ENCODE data around the gene IGDCC3.

DNA sequence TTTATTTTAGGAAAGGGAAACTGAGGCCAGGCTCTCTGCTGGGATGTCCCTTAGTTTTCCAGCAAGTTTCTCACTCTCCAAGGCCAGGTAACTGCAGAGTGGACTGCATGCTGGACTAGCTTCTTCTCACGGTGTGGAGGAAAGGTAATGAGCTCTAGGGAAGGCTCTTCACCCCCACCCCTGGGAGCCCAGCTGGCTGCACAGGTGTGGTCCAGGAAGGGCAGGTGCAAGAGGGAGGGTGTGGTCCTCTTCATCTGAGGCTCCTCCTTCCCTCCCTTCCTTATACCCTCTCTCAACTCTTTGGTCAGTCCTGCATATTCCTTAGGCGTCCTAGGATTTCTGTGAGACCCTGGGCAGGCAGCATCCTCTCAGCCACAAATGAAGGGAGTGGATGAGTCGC lies 39.4 kb downstream of the IGDCC3 start:
- TF ChIP-seq, protein P1, sequence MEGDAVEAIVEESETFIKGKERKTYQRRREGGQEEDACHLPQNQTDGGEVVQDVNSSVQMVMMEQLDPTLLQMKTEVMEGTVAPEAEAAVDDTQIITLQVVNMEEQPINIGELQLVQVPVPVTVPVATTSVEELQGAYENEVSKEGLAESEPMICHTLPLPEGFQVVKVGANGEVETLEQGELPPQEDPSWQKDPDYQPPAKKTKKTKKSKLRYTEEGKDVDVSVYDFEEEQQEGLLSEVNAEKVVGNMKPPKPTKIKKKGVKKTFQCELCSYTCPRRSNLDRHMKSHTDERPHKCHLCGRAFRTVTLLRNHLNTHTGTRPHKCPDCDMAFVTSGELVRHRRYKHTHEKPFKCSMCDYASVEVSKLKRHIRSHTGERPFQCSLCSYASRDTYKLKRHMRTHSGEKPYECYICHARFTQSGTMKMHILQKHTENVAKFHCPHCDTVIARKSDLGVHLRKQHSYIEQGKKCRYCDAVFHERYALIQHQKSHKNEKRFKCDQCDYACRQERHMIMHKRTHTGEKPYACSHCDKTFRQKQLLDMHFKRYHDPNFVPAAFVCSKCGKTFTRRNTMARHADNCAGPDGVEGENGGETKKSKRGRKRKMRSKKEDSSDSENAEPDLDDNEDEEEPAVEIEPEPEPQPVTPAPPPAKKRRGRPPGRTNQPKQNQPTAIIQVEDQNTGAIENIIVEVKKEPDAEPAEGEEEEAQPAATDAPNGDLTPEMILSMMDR (IDR thresholded peaks at IDR 0.05), result no peak
- TF ChIP-seq, protein P2, sequence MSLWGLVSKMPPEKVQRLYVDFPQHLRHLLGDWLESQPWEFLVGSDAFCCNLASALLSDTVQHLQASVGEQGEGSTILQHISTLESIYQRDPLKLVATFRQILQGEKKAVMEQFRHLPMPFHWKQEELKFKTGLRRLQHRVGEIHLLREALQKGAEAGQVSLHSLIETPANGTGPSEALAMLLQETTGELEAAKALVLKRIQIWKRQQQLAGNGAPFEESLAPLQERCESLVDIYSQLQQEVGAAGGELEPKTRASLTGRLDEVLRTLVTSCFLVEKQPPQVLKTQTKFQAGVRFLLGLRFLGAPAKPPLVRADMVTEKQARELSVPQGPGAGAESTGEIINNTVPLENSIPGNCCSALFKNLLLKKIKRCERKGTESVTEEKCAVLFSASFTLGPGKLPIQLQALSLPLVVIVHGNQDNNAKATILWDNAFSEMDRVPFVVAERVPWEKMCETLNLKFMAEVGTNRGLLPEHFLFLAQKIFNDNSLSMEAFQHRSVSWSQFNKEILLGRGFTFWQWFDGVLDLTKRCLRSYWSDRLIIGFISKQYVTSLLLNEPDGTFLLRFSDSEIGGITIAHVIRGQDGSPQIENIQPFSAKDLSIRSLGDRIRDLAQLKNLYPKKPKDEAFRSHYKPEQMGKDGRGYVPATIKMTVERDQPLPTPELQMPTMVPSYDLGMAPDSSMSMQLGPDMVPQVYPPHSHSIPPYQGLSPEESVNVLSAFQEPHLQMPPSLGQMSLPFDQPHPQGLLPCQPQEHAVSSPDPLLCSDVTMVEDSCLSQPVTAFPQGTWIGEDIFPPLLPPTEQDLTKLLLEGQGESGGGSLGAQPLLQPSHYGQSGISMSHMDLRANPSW (CRISPR knock-in tag; conservative IDR thresholded peaks at IDR 0.05; ENCODE audit: low read depth), result no peak
- no peak for TF ChIP-seq ETV6 (CRISPR knock-in tag; IDR thresholded peaks at IDR 0.05)
- TF ChIP-seq, protein P3, sequence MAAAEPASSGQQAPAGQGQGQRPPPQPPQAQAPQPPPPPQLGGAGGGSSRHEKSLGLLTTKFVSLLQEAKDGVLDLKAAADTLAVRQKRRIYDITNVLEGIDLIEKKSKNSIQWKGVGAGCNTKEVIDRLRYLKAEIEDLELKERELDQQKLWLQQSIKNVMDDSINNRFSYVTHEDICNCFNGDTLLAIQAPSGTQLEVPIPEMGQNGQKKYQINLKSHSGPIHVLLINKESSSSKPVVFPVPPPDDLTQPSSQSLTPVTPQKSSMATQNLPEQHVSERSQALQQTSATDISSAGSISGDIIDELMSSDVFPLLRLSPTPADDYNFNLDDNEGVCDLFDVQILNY (CRISPR knock-in tag; IDR thresholded peaks at IDR 0.05), result no peak
